GM12865 (cell line): ENCODE results near the gene AHNAK.

ENCODE experiments used
- DNase-seq: peaks from one replicate; pipeline ENCODE4 v3.0.0; 2010; ENCODE audit warnings: low read depth
- H3K4me3 ChIP-seq: 2 replicates; pipeline ENCODE4 v1.5.1; 2011; ENCODE audit warnings: mild to moderate bottlenecking, low read depth, low read length, control low read depth
- CTCF ChIP-seq: IDR thresholded peaks from 2 replicates; pipeline ENCODE4 v1.5.1; 2011; ENCODE audit warnings: low read length, control low read depth, low read depth, inconsistent platforms; ENCODE audit not compliant: insufficient read depth; ENCODE audit errors: missing control alignments

The AHNAK gene

GRCh38 chr11:62421996-62422395 is 124.6 kb downstream of the AHNAK start:
- TF ChIP-seq CTCF: no peak
- no peak for DNase-seq

GRCh38 chr11:62420882-62421281 is 125.7 kb downstream of the AHNAK start:
- H3K4me3 ChIP-seq: no peak overlapping the region
- no peak for TF ChIP-seq CTCF
- DNase-seq: no peak

More at GRCh38 chr11:62421996-62422395, 124.6 kb downstream of the AHNAK start:
- no peak overlapping the region for H3K4me3 ChIP-seq

GRCh38 chr11:62419943-62420342 is 126.7 kb downstream of the AHNAK start:
- DNase-seq: no peak
- no peak overlapping the region for H3K4me3 ChIP-seq
- TF ChIP-seq CTCF: no peak

GRCh38 chr11:62419314-62419929 is 127.2 kb downstream of the AHNAK start:
- H3K4me3 ChIP-seq: no peak overlapping the region
- TF ChIP-seq CTCF: no peak
- DNase-seq: no peak

GRCh38 chr11:62418733-62419132 is 127.9 kb downstream of the AHNAK start, which contains the start of gene SCGB1A1:
Gene SCGB1A1 (plus strand): TSS chr11:62419033. CDS start chr11:62419096, 63 bp downstream.
- no peak for DNase-seq
- H3K4me3 ChIP-seq: no peak within 1 kb of the TSS
- TF ChIP-seq CTCF: no peak

GRCh38 chr11:62418136-62418535 is 128.5 kb downstream of the AHNAK start:
- TF ChIP-seq CTCF: no peak
- no peak overlapping the region for H3K4me3 ChIP-seq
- no peak for DNase-seq

- no peak for TF ChIP-seq CTCF
- DNase-seq: no peak
- no peak overlapping the region for H3K4me3 ChIP-seq
Measured at GRCh38 chr11:62416596-62416995, 130.0 kb downstream of the AHNAK start.
